ENCODE measurements around the gene CYTH3. TPM values are rescaled to one million over a fixed set of nuclear protein-coding genes. Genes with fewer than 3 reads are reported as not detected.

The CYTH3 gene
- total and polyA plus RNA-seq, 2 of the 4 experiments (the other 2 are of a cell fraction): 14.2 to 34.8 TPM

- no peak overlapping the region for H3K23ac ChIP-seq (ENCODE audit: low read depth, low read length)
- H3K14ac ChIP-seq (replicated peaks; ENCODE audit: low read depth, low read length): no peak overlapping the region
- no peak overlapping the region for H2AK5ac ChIP-seq (ENCODE audit: low read depth, low read length)
- H4K5ac ChIP-seq (ENCODE audit: low read depth, low read length): no peak overlapping the region
- no peak overlapping the region for H2BK5ac ChIP-seq (ENCODE audit: low read depth, low read length, poor library complexity, severe bottlenecking)
- no peak overlapping the region for H3K56ac ChIP-seq (ENCODE audit: extremely low read depth, insufficient read depth, low read length)
- H4K91ac ChIP-seq (ENCODE audit: insufficient read depth, low read depth, low read length): no peak overlapping the region
- ATAC-seq (ENCODE audit: low read depth) (no peak), DNase-seq (no peak)
- no peak overlapping the region for H2BK15ac ChIP-seq (ENCODE audit: low read depth, low read length)
- H3K9me1 ChIP-seq (ENCODE audit: insufficient read depth, low read length): no peaks in the 10 kb centered on the region
- ChIA-PET POLR2A (ENCODE audit: unreplicated experiment) (no interaction called here), CTCF (interaction anchor here (0.6 to 1.3 kb wide), 3 partner anchors 40 to 307 kb away, joined by 3 read pairs; no protein-coding TSS in a partner anchor)
- H2BK20ac ChIP-seq (ENCODE audit: low read depth, low read length): no peak overlapping the region
- BruUV-seq (replicated peaks): no TSS peak
- no peak overlapping the region for H3K4me3 ChIP-seq (ENCODE audit: insufficient read depth, low read depth, low read length)
- H4K8ac ChIP-seq (ENCODE audit: low read depth in 2 of 2, low read length in 2 of 2): no peak overlapping the region
- H3K79me1 ChIP-seq (ENCODE audit: low read depth in 1 of 2, low read length in 2 of 2): peaks cover 0 to 31% of the 10 kb centered on the region in 2 experiments; a peak in 2 of 4 replicates
- in situ Hi-C loops (cut with MboI; ENCODE audit: low sequenced_read_pairs): loop anchor here (5.0 kb wide), 1 partner anchor 159 kb away; no protein-coding TSS in a partner anchor
- no peak overlapping the region for H3K4me2 ChIP-seq (ENCODE audit: low read depth, low read length)
- WGBS, 2 experiments (ENCODE audit: extremely low coverage in 2 of 2, insufficient read length in 1 of 2): 87% methylated on average over 2 of the region's 18 CpGs; no CpG with 5 or more reads in 1 of the 2 experiments
- no peak overlapping the region for H2BK120ac ChIP-seq (ENCODE audit: low read depth, low read length)
- H3K27ac ChIP-seq (ENCODE audit: insufficient read depth, low read length): no peak overlapping the region
- H3K27me3 ChIP-seq (ENCODE audit: control insufficient read depth, insufficient read depth, low read length): no peaks in the 10 kb centered on the region
- peak overlapping the region; percentile 42 for H2AK9ac ChIP-seq (replicated peaks; ENCODE audit: low read depth, low read length, poor library complexity)
- no peaks in the 10 kb centered on the region for H3K9me3 ChIP-seq (ENCODE audit: control insufficient read depth, insufficient read depth, low read length)
- no peak overlapping the region for H3K4ac ChIP-seq (ENCODE audit: low read depth, low read length)
- H3K4me1 ChIP-seq (ENCODE audit: control insufficient read depth, insufficient read depth, low read length): peaks cover 1% of the 10 kb centered on the region
- dilution Hi-C loops (cut with HindIII; ENCODE audit: low sequenced_read_pairs, unreplicated experiment): no loop called here
- H3K18ac ChIP-seq (ENCODE audit: low read depth, low read length): no peak overlapping the region
- H2AFZ ChIP-seq (replicated peaks; ENCODE audit: low read length, poor library complexity): no peak overlapping the region
- no peaks in the 10 kb centered on the region; the same call in 1 of the 2 replicates for H4K20me1 ChIP-seq (ENCODE audit: insufficient read depth, low read length)
- no peak for TF ChIP-seq POLR2A (IDR thresholded peaks at IDR 0.05; ENCODE audit: low read depth, low read length)
- H3K9ac ChIP-seq (ENCODE audit: low read depth, low read length): no peak overlapping the region
- intact Hi-C loops (cut with micrococcal nuclease): no loop called here
- peaks cover 43% of the 10 kb centered on the region for H3K36me3 ChIP-seq (ENCODE audit: control insufficient read depth, insufficient read depth, low read length)
Observed at GRCh38 chr7:6162650-6163366, 109.6 kb downstream of the CYTH3 start.
